NCI-H1105 (cell line): Measurements from ENCODE around the gene TSPAN4.

ENCODE experiments used
- DNase-seq: peaks from one replicate; lab custom pipeline; 2025; lab: John Stamatoyannopoulos, UW

TSPAN4 gene

GRCh38 chr11:865462-866430 is 23.1 kb downstream of the TSPAN4 start:
- no peak for DNase-seq

DNA sequence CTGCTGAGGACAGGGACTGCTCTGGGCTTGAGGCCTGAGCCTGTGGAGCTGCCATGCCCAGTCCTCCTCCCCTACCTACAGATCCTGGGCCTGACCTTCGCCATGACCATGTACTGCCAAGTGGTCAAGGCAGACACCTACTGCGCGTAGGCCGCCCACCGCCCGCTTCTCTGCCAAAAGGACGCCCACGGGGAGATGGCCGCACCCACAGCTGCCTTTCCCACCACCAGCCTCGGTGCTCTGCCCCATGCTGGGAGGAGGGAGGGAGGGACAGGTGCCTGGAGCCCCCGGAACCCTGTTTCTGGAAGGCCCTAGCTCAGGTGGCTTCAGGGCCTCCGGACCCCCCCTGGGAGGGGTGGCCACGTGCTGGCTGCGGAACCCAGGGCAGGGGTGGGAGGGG is 23.8 kb downstream of the TSPAN4 start:
- DNase-seq = no peak

- no peak for DNase-seq
Observed at GRCh38 chr11:867856-868358, 25.3 kb downstream of the TSPAN4 start.

- DNase-seq = no peak
Observed at GRCh38 chr11:868394-868793, 25.7 kb downstream of the TSPAN4 start.

DNA sequence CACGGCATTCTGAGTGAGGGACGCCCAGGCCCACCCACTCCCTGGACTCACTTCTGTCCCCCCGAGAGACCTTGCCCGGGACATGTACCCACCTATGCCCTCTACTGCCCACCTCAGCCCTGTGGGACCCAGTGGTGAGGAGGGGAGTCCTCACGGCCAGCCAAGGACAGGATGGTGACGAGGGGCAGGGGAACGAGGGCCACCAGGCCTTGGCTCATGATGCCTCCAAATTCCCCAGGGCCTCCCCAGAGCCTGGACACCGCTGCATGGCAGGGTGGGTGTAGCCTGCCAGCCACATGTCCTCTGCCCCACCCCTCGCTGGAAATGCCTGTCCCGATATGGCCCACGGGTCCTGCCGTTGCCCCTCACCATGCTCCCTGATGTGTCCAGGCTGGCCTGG is 26.1 kb downstream of the TSPAN4 start:
- no peak for DNase-seq

- DNase-seq = no peak
Observed at GRCh38 chr11:869399-870126, 26.9 kb downstream of the TSPAN4 start.

DNA sequence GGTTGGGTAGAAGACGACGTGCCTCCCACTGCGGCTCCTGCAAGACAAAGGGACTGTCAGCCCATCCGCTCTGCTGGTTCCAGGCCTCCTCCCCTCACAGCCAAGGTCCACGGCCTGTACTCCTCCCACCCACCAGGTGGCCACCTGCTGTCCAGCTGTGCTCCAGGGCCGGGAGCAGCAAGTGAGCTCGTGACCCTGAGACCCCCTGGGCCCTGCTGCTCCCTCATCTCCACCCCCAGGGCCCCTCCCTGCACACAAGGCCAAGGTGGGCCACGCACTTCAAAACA is 27.4 kb downstream of the TSPAN4 start:
- no peak for DNase-seq

DNA sequence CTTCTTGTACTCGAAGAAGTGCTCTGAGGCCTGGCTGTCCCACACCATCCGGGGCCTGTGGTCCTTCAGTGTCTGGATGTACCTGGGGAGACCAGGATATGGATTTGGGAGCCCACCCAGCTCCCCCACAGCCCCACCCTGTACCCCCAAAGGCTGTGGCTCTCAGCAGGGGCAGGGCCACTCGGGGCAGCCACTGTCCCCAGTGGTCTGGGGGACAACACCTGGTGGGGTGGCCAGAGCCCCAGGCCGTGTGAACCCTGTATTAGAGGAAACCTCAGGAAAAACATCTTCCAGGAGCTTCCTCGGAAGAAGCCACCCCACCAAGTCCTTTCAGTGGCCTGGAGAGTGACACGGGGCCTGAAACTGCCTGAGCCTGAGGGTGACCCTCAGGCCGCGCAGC is 27.8 kb downstream of the TSPAN4 start:
- no peak for DNase-seq

- DNase-seq = no peak
Observed at GRCh38 chr11:871472-871871, 28.8 kb downstream of the TSPAN4 start.

GRCh38 chr11:872799-873198 is 30.1 kb downstream of the TSPAN4 start:
- no peak for DNase-seq

GRCh38 chr11:873706-874105 is 31.1 kb downstream of the TSPAN4 start:
- no peak for DNase-seq

- no peak for DNase-seq
Observed at GRCh38 chr11:875203-875602, 32.6 kb downstream of the TSPAN4 start.

- DNase-seq = no peak
Observed at GRCh38 chr11:875769-876301, 33.2 kb downstream of the TSPAN4 start.

- DNase-seq = no peak
Observed at GRCh38 chr11:876545-876944, 33.9 kb downstream of the TSPAN4 start.

DNA sequence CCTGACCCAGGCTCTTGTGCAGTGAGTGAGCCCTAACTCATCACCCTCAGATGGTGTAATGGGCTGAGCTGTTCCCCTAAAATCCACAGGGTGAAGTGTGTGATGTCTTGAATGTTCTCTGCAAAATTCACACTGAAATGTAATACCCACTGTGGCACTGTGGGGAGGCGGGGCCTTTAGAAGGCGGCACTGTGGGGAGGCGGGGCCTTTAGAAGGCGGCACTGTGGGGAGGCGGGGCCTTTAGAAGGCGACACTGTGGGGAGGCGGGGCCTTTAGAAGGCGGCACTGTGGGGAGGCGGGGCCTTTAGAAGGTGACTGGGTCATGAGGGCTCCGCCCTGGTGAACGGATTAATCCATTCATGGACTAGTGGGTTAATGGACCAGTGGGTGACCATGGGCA is 34.9 kb downstream of the TSPAN4 start:
- DNase-seq = no peak

DNA sequence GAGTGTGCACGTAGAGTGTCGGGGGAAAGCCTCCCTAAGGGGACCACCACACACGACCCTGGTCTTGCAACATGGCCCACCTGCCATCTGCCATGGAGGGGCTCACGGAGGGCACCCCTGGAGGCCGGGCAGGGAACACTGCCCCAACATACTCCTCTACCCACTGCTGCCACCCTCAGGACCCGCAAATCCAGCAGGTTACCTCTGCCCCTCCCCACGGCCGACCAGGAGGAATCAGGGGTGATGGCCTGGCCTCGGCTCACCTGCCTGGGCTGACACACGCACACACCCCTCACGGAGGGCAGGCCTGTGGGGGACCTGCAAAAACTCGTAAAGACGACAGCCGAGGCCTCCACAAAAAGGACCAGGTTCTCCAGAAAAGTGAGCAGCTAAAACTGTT is 37.8 kb downstream of the TSPAN4 start:
- no peak for DNase-seq

DNA sequence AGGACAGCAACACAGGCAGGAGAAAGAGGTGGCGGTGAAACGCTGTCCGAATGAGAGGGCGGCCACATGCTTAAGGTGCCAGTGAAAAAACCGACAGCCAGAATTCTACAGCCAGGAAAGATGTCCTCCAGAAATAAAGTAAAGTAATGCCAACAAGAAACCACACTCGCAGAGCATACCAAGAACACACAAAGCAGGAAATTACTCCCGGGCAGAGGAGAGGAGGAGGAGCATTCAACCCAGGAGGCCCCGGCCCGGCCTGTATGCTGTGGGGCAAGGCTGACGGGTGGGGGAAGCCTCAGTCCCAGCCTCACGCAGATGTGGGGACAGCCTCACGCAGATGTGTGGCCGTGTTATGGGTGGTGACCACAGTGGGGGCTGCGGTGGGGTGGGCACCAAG is 39.9 kb downstream of the TSPAN4 start:
- DNase-seq = no peak

DNA sequence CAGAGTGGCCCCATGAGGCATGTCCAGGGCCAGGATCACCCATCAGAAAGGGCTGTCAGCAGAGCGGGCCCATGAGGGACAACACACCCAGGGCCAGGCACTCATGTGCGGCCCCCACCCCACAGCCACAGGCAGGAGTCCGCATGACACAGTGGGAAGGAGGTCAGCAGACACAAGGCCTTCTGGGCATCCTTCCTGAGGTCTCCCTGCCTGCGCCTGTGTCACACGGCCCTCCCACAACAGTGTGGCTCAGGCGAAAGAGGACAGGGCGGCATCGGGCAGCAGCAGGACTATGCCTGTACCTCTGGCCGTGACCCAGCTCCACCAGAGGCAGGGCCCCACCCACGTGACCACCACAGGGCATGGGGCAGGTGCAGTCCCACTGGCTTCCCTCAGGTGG is 40.9 kb downstream of the TSPAN4 start:
- DNase-seq = no peak

- DNase-seq = no peak
Observed at GRCh38 chr11:884578-885070, 42.0 kb downstream of the TSPAN4 start.

DNA sequence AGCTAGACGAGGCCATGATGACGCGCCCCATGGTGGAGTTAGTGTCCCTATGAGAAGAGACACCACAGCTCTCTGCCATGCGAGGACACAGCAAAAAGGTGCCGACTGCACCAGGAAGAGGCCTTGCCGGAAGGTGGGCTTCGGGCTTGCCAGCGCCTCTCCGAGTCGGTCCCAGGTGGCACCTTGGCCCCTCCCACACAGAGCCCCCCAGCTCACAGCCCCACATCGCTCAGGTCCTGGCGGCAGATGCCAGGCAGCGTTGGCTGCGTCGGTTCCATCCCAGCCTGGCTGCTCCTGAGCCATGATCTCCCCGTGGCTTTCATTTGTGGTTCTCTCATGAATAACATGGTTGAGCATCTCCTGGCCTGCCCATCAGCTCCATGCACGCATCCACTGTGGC is 43.9 kb downstream of the TSPAN4 start:
- DNase-seq = no peak

- DNase-seq = no peak
Observed at GRCh38 chr11:887589-887988, 44.9 kb downstream of the TSPAN4 start.

- DNase-seq = no peak
Observed at GRCh38 chr11:888310-889212, 45.9 kb downstream of the TSPAN4 start.
